A673 (cell line): ENCODE data around the gene STK40. TPM values are rescaled to one million over a fixed set of nuclear protein-coding genes. Genes with fewer than 3 reads are reported as not detected.

Experiments
- BruUV-seq: library from RNA; stranded (reverse); fragments of 400-500 nt; replicated peaks from 2 replicates; lab custom pipeline; 2021; lab: Mats Ljungman, UMichigan
- CTCF ChIA-PET: fragments of 300-600 bp; sonication (Branson Sonifier 250); formaldehyde crosslinking; loops from one replicate; lab custom pipeline; 2022; ENCODE audit warnings: antibody characterized with exemption; lab: Charles Lee
- POLR2A ChIA-PET: fragments of 300-600 bp; sonication (Branson Sonifier 250); formaldehyde crosslinking; loops from one replicate; lab custom pipeline; 2022; ENCODE audit warnings: antibody characterized with exemption; ENCODE audit not compliant: low non-redundant PET; lab: Charles Lee
- DNase-seq: peaks from one replicate; pipeline ENCODE4 v3.0.0-alpha.2; 2015; ENCODE audit warnings: low spot score
- H3K27ac ChIP-seq: fragments of 200-600 bp; sonication (generic); 2 replicates; pipeline ENCODE4 v1.5.1; 2016; ENCODE audit warnings: mixed run types, low read depth, mild to moderate bottlenecking, mixed read lengths, antibody characterized with exemption, low read length; ENCODE audit not compliant: poor library complexity, severe bottlenecking
- H3K27me3 ChIP-seq: fragments of 200-600 bp; sonication (generic); replicated peaks from 2 replicates; pipeline ENCODE4 v1.6.1; 2017; ENCODE audit warnings: mixed run types, low read depth, mild to moderate bottlenecking, mixed read lengths, antibody characterized with exemption, low read length; ENCODE audit not compliant: insufficient read depth, poor library complexity
- H3K36me3 ChIP-seq: fragments of 200-600 bp; sonication (generic); 2 replicates; pipeline ENCODE4 v1.6.1; 2016; ENCODE audit warnings: mixed run types, mild to moderate bottlenecking, mixed read lengths, antibody characterized with exemption, low read length; ENCODE audit not compliant: insufficient read depth, poor library complexity, severe bottlenecking
- H3K4me1 ChIP-seq: fragments of 200-600 bp; sonication (generic); 2 replicates; pipeline ENCODE4 v1.6.1; 2017; ENCODE audit warnings: mixed run types, mild to moderate bottlenecking, mixed read lengths, antibody characterized with exemption, low read length; ENCODE audit not compliant: insufficient read depth, poor library complexity, severe bottlenecking
- H3K4me3 ChIP-seq: fragments of 200-600 bp; sonication (generic); 2 replicates; pipeline ENCODE4 v1.5.1; 2016; ENCODE audit warnings: low read depth, mixed run types, mild to moderate bottlenecking, mixed read lengths, low read length; ENCODE audit not compliant: poor library complexity, severe bottlenecking
- H3K9me3 ChIP-seq: fragments of 200-600 bp; sonication (generic); 2 replicates; pipeline ENCODE4 v1.6.1; 2016; ENCODE audit warnings: mixed run types, low read depth, mild to moderate bottlenecking, mixed read lengths, antibody characterized with exemption, low read length; ENCODE audit not compliant: poor library complexity, severe bottlenecking
- CTCF ChIP-seq: fragments of 300-800, 200-600 bp; sonication (generic); conservative IDR thresholded peaks from 2 replicates; pipeline ENCODE4 v1.5.1; 2017; ENCODE audit warnings: low read depth, mild to moderate bottlenecking, antibody characterized with exemption, low read length, moderate library complexity, mixed read lengths
- EZH2 ChIP-seq: fragments of 200-600 bp; sonication (generic); IDR thresholded peaks from 2 replicates; pipeline ENCODE4 v1.6.1; 2017; ENCODE audit warnings: borderline replicate concordance, low read depth, mild to moderate bottlenecking, mixed read lengths, antibody characterized with exemption, low read length; ENCODE audit not compliant: poor library complexity, severe bottlenecking
- intact Hi-C: fragments of 100-400 bp; cut with micrococcal nuclease; formaldehyde crosslinking; loops from one replicate; pipeline ENCODE4 v1.10.0; 2022; ENCODE audit not compliant: unreplicated experiment
- total RNA-seq: library from RNA; stranded (reverse); gene quantifications from 2 replicates; pipeline ENCODE4 v1.2.3, GENCODE V29; 2021

STK40 gene
- total RNA-seq, 1 experiment from 2014 or later = 109 TPM

- DNase-seq = no peak
- intact Hi-C loops = no loop called here
- Histone ChIP-seq H3K4me1 (peaks cover 8% of the 10 kb centered on the region), H3K36me3 (peaks cover 21% of the 10 kb centered on the region), H3K27me3 (no peaks in the 10 kb centered on the region), H3K27ac (peak overlapping the region; percentile 86), H3K9me3 (no peaks in the 10 kb centered on the region), H3K4me3 (peak overlapping the region; percentile 85)
- CTCF ChIA-PET = no interaction called here
- no TSS peak for BruUV-seq
- POLR2A ChIA-PET = interaction anchor here (0.6 to 2.0 kb wide), 2 partner anchors 10 to 236 kb away, joined by 4 to 16 read pairs; no protein-coding TSS in a partner anchor
- TF ChIP-seq CTCF (no peak), EZH2 (no peak)
These were observed 11.3 kb upstream of the STK40 start for GRCh38 chr1:36397083-36397377.

GRCh38 chr1:36396359-36396758, 10.6 kb upstream of the STK40 start:
- no TSS peak for BruUV-seq
- peaks cover 27% of the 10 kb centered on the region for H3K36me3 ChIP-seq
- no peak for DNase-seq
- intact Hi-C loops = no loop called here
- H3K4me1 ChIP-seq = peaks cover 8% of the 10 kb centered on the region
- ChIA-PET POLR2A (no interaction called here), CTCF (no interaction called here)
- H3K4me3 ChIP-seq = peak overlapping the region; percentile 85
- no peaks in the 10 kb centered on the region for H3K27me3 ChIP-seq
- TF ChIP-seq CTCF (no peak), EZH2 (no peak)
- no peak overlapping the region for H3K27ac ChIP-seq
- H3K9me3 ChIP-seq = no peaks in the 10 kb centered on the region

- Histone ChIP-seq H3K27ac (no peak overlapping the region), H3K36me3 (peaks cover 42% of the 10 kb centered on the region), H3K9me3 (no peaks in the 10 kb centered on the region), H3K27me3 (no peaks in the 10 kb centered on the region), H3K4me1 (peaks cover 8% of the 10 kb centered on the region), H3K4me3 (no peak overlapping the region)
- POLR2A ChIA-PET = no interaction called here
- intact Hi-C loops = no loop called here
- no peak for DNase-seq
- BruUV-seq = no TSS peak
- TF ChIP-seq EZH2 = no peak
- no peak for TF ChIP-seq CTCF
- CTCF ChIA-PET = no interaction called here
These were observed 8.0 kb upstream of the STK40 start for GRCh38 chr1:36393686-36394085.
